Hippocampal formation (tissue), 2 donors: Measurements from ENCODE around the gene DAB1.

Source experiments
- DNase-seq, 2 donors: peaks; one replicate each; lab custom pipeline; 2025; lab: John Stamatoyannopoulos, UW

DAB1 gene

GRCh38 chr1:57163325-57163724 lies 260.5 kb downstream of the DAB1 start:
- no peak for DNase-seq

GRCh38 chr1:57162607-57163261 lies 261.1 kb downstream of the DAB1 start:
- peak; percentile 51 to 61 for DNase-seq

DNA sequence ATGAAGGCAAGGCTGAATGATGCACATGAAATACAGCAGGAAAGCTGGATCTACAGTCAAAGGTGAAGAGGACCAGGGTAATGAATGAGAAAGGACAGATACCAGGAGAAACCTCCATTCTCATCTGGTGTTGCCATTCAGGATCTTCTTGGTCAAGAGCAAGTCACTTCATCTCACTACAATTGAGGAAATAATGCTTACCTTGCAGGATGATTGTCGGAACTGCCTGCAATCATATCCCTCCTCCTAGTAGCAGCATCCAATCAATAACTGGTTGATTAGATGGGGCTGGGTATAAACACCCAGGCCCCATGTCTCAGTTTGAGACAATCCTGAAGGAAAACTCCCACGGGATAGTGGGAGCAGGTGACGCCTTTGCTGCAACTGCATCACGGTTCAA lies 263.3 kb downstream of the DAB1 start:
- DNase-seq = no peak

- no peak for DNase-seq
Measured at GRCh38 chr1:57158604-57158998, 265.3 kb downstream of the DAB1 start.

DNA sequence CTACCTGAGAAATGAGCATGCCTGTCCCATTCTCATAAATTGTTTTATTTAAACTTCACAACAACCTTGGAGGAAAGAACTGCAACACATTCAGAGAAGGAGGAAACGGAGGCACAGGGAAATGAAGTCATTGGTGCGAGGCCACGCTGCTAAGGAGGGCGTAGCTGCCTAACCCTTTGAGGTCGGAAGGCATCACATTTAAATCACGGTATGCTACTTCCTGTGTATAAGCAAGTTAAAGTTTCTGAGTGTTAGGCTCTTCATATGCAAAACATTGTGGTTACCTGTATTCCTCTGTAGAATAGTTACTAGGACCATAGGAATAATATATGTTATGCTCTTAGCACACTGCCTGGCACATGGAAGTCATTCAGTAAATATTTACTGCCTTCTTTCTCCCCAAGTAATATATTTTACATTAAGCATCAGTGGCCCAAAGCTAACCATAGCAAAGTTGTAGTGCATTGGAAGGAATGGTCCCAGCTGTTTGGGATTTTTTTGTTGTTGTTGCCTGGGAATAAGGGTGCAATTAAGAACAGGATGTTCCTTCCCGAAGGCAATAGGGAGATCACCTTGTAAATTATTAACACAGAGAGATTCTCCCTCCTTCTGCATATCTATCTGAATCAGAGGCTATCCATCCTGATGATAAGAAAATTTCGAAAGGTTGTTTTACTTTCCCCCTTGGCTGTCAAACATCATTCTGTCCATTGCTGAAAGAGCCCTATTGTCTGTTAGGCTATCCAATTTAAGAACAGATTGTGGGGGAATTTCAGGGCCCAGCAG lies 265.8 kb downstream of the DAB1 start:
- no peak for DNase-seq

DNA sequence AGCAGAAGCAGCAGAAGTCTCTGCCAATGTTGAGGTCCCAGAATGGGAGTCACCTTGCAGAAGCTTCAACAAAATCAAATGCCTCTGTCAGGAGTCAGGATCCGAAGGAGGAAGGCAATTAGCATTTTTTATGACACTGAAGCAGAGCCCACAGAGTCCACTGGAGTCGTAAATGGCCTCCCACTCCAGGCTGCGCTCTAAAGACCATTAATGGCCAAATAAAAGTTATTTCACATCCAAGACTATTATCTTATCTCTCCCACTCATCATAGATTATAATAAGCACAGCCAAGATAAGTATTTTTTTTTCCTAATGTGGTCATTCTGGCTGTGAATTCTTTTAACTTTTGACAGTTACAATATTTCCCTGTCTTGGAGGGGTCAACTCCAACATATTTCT lies 267.0 kb downstream of the DAB1 start:
- no peak for DNase-seq

- no peak for DNase-seq
Measured at GRCh38 chr1:57146100-57146499, 277.8 kb downstream of the DAB1 start.

- no peak for DNase-seq
Measured at GRCh38 chr1:57142999-57143398, 280.9 kb downstream of the DAB1 start.

DNA sequence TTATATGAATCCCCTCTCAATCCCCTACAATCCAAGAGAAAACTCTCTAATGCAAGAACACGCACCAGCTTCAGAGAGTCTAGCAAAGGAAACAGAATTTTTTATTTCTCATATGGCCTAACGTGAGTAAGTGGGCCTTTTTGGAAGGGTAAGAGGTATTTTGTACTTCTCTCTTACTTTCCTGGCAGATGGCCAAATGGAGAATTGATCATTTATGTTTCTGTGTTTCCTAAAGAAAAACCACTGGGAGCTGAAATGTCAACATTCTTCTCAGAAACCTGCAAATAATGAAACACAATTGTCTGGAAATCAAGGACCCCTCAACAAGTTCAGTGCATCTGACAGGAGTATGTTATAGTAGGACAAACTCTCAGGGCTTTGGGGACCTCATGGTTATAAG lies 281.7 kb downstream of the DAB1 start:
- no peak for DNase-seq

DNA sequence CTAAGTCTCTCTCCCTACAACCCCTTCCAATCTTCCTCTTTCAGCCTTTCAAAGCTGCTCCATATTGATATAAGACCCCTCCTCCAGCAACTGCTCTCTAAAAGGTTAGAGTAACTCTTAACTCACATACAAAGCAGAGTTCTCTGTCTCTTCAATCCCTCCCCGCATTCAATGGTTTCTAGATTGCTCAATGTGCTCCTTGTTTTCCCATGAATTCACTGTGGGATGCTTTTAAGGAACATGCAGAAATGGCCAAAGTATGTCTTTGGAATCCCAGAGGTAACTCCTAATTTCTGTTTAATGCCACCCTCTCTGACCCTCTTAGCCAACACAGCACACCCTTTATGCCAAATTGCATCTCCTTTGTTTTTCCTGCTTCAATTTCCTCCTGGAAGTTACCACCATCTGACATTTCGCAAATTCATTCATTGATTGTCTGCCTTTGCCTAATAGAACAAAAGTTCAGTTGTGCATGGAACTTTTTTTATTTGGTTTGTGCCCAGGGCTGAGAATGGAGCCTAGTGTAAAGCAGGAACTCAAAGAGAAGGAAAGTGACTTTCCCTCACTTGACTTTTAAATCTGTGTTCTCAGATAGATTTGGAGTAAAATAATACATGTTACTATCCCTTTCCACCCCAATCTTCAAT lies 285.3 kb downstream of the DAB1 start:
- no peak for DNase-seq

DNA sequence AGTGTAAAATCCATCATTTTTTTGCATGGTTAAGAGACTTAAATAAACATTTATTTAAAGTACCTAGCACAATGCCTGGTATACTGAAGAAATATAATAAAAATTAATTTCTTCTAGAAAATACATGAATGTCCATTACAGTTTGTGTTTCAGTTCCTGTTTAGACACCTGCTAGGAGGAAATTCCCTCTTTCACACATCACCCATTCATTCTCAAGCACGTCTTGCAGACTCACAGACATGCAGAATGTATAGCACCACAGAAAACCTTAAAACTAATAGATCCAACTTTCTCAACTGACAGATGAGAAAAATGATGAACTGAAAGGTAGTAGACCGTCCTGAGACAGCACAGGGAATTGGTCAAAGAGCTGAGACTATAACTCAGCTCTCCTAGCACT lies 285.9 kb downstream of the DAB1 start:
- DNase-seq = no peak

GRCh38 chr1:57134803-57135202 lies 289.1 kb downstream of the DAB1 start:
- DNase-seq = no peak

DNA sequence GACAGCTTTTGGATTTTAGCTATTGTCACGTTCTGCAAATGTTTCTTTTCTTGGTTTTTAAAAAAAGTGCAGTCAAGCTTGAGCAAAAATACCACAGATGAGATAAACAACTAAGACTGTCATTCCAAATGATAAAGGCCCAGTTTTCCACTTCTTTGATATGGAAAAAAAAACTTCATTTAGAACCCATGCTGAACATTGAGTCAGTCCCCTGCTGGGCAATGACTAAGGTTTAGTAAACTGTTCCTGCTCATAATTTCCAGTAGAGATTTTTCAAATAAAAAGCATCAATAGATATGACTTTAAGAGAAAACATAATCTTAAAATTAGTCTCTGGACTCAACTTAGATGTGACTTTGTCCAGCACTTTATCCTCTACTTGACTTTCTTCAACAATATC lies 290.2 kb downstream of the DAB1 start:
- no peak for DNase-seq

DNA sequence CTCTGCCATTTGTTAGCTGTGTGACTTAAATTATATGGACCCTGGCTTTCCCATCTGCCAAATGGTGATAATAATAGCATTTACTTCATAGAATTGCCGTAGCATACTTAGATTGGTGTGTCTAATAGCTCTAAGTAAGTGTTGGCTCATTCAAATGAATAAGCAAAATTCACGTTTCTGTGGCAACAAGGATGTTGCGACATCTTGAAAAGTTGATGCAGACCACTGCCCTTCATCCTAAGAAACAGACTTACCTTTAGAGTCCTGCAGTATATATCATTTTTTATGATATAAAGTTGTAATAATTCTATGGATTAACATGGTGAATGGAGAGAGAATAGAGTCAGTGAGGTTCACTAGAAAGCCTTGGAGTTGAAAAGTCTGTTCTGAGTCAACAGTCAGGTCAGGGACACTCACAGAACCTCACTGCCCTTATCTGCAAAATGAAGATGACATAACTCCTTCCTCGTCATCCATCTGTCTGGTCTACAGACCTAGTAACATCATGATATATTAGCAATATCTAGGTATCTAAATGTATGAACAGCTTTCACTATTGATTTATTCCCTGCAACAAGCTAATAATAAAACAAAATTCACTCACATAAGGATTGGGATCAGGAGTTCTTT lies 290.8 kb downstream of the DAB1 start:
- no peak for DNase-seq

DNA sequence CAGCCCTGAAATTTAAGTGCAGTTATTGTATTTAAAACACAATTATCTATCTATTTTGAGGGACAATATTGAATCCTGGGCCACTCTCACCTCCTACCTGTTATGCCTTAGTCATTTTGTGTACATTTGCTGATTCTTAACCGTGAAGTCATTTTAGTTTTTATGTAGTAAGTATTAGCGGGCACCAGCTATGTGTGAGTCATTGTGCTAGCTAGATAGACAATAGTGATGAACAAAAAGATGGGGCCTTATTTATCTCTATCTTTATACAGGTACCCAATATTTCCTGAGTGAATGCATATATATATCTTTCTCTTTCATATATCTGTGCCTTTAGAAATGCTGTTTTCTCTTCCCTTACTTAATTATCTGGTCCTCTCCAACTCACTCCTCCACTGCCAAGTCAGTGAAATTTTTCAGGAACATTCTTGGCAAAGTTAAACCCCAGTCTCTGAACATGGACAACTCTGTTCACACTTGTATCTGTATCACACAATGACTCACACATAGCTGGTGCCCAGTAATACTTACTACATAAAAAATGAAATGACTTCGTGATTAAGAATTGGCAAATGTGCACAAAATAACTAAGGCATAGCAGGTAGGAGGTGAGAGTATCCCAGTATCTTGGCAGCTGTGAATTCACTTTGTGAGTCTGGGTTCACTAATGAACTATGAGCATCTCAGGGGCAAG lies 292.0 kb downstream of the DAB1 start:
- no peak for DNase-seq

- DNase-seq = no peak
Measured at GRCh38 chr1:57131257-57131656, 292.6 kb downstream of the DAB1 start.

DNA sequence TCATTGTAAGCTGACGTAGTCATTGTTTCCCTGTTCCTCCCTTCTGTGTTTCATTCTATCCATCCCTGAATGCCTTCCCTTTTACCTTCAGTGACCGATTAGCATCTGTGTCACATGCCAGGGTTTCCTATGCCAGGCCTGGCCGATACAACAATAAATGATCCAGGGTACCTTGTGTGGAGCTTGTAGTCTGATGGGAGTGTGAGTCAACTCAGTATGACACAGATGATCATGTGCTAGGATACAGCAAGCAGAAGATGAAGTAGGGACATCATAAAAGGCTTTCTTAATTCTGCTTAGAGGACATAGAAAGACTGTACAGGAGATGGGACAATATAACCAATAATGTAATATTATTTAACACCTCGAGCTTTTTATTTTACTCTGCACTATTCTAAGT lies 294.0 kb downstream of the DAB1 start:
- DNase-seq = no peak

- DNase-seq = no peak
Measured at GRCh38 chr1:57127976-57128375, 295.9 kb downstream of the DAB1 start.

DNA sequence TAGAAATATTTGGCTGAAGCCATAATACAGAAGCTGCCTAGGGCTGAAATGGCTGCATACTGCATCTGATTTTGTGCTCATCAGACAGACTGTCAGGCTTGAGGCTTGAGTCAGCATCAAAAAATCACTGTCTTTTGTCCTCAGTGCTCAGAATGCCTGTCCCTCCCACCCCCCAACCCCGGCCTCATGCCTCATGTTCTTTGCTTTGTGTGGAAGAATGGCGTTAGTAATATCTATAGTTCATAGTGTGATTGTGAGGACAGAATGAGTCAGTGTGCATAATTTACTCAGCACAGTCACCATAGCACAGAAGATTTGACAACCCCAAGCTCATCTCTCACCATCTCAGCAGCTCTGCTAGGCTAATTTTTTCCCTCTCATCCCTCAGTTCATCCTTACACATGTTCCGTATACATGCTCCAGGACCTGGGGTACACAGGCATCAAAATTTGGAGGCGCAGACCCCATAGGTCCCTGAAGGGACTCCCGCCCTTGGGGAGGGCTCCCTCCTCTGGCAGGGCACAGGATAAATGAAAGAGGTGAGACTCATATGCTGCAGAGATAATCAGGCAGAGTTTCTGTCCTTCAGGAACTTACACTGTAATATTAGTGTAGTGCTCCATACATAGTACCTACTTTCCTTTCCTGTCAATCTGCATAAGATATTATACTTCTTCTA lies 299.0 kb downstream of the DAB1 start:
- no peak for DNase-seq

- no peak for DNase-seq
Measured at GRCh38 chr1:57124170-57124569, 299.7 kb downstream of the DAB1 start.

GRCh38 chr1:57122031-57122430 lies 301.8 kb downstream of the DAB1 start:
- DNase-seq = no peak
